Loucy (cell line): ENCODE data around the gene TTC16.

Source experiments
- H2AFZ ChIP-seq: fragments of 200-600 bp; sonication (generic); 2 replicates; pipeline ENCODE4 v1.6.0; 2016; ENCODE audit warnings: antibody characterized with exemption, mild to moderate bottlenecking, low read length, moderate library complexity
- H3F3A ChIP-seq: fragments of 200-600 bp; 2 replicates; pipeline ENCODE4 v1.6.0; 2016; ENCODE audit warnings: antibody characterized with exemption, low read depth, mild to moderate bottlenecking
- H3K27me3 ChIP-seq: fragments of 200-600 bp; sonication (generic); 2 replicates; pipeline ENCODE4 v1.6.1; 2014; ENCODE audit warnings: low read length, mild to moderate bottlenecking; ENCODE audit not compliant: insufficient read depth, poor library complexity, severe bottlenecking
- H3K36me3 ChIP-seq: fragments of 200-600 bp; sonication (generic); 2 replicates; pipeline ENCODE4 v1.6.1; 2016; ENCODE audit warnings: low read length; ENCODE audit not compliant: insufficient read depth
- H3K4me1 ChIP-seq: fragments of 200-600 bp; sonication (generic); 2 replicates; pipeline ENCODE4 v1.5.1; 2014; ENCODE audit warnings: low read length, mild to moderate bottlenecking; ENCODE audit not compliant: insufficient read depth, poor library complexity, severe bottlenecking
- H3K4me2 ChIP-seq: fragments of 200-600 bp; sonication (generic); 2 replicates; pipeline ENCODE4 v1.6.0; 2014; ENCODE audit warnings: antibody characterized with exemption, low read length, low read depth, mild to moderate bottlenecking; ENCODE audit not compliant: poor library complexity, severe bottlenecking
- H3K4me3 ChIP-seq: fragments of 200-600 bp; sonication (generic); 2 replicates; pipeline ENCODE4 v1.5.1; 2014; ENCODE audit warnings: low read length, mild to moderate bottlenecking, mixed read lengths; ENCODE audit not compliant: poor library complexity, severe bottlenecking
- H3K79me2 ChIP-seq: fragments of 200-600 bp; sonication (generic); 2 replicates; pipeline ENCODE4 v1.6.1; 2014; ENCODE audit warnings: low read length; ENCODE audit not compliant: insufficient read depth
- H3K9ac ChIP-seq: fragments of 200-600 bp; sonication (generic); 2 replicates; pipeline ENCODE4 v1.6.0; 2014; ENCODE audit warnings: mild to moderate bottlenecking, low read depth, low read length, moderate library complexity; ENCODE audit not compliant: poor library complexity, severe bottlenecking
- H3K9me2 ChIP-seq: fragments of 200-600 bp; sonication (generic); replicated peaks from 2 replicates; pipeline ENCODE4 v1.6.1; 2016; ENCODE audit warnings: low read depth, low read length, mixed read lengths
- H3K9me3 ChIP-seq: fragments of 200-600 bp; sonication (generic); 2 replicates; pipeline ENCODE4 v1.6.1; 2014; ENCODE audit warnings: mild to moderate bottlenecking, antibody characterized with exemption, low read length, low read depth; ENCODE audit not compliant: insufficient read depth
- H4K20me1 ChIP-seq: fragments of 200-600 bp; sonication (generic); 2 replicates; pipeline ENCODE4 v1.6.0; 2014; ENCODE audit warnings: antibody characterized with exemption, low read length, mild to moderate bottlenecking; ENCODE audit not compliant: insufficient read depth, poor library complexity, severe bottlenecking
- EZH2phosphoT487 ChIP-seq: fragments of 200-600 bp; IDR thresholded peaks from 2 replicates; pipeline ENCODE4 v1.6.1; 2018; ENCODE audit warnings: antibody characterized with exemption, mild to moderate bottlenecking, moderate library complexity, borderline replicate concordance
- TF ChIP-seq, protein P1 (sequence below): fragments of 200-600 bp; sonication (generic); conservative IDR thresholded peaks from 2 replicates; pipeline ENCODE4 v1.5.1; 2014; ENCODE audit warnings: mild to moderate bottlenecking, antibody characterized with exemption, low read length

Gene TTC16

DNA sequence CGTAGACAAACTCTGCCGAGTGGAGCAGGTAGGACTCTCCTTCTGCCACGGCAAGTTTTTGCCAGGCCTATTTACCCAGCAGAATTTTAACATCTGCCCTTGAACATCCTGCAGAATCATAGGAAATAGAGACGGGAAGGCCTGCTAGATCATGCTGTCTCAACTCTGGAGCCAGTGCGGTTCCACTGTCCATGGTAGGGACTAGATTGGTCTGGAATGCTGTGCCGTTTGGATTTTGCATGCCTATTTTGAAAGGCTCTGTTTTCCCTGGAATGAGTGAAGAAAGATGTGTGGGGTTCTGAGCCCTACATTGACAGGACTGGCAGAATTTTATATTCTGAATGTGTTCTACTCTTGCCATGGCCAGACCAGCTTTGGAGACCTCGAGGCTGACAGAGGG lies 42.6 kb upstream of the TTC16 start:
- no peak overlapping the region for H3K4me3 ChIP-seq
- no peaks in the 10 kb centered on the region for H3K79me2 ChIP-seq
- H2AFZ ChIP-seq = no peak overlapping the region
- no peaks in the 10 kb centered on the region for H4K20me1 ChIP-seq
- H3F3A ChIP-seq = no peaks in the 10 kb centered on the region
- H3K9ac ChIP-seq = no peak overlapping the region
- no peaks in the 10 kb centered on the region for H3K9me2 ChIP-seq
- no peak overlapping the region for H3K4me2 ChIP-seq
- peaks cover 41% of the 10 kb centered on the region; the same call in 1 of the 2 replicates for H3K36me3 ChIP-seq
- H3K4me1 ChIP-seq = no peaks in the 10 kb centered on the region
- no peaks in the 10 kb centered on the region for H3K27me3 ChIP-seq
- TF ChIP-seq, protein P1, sequence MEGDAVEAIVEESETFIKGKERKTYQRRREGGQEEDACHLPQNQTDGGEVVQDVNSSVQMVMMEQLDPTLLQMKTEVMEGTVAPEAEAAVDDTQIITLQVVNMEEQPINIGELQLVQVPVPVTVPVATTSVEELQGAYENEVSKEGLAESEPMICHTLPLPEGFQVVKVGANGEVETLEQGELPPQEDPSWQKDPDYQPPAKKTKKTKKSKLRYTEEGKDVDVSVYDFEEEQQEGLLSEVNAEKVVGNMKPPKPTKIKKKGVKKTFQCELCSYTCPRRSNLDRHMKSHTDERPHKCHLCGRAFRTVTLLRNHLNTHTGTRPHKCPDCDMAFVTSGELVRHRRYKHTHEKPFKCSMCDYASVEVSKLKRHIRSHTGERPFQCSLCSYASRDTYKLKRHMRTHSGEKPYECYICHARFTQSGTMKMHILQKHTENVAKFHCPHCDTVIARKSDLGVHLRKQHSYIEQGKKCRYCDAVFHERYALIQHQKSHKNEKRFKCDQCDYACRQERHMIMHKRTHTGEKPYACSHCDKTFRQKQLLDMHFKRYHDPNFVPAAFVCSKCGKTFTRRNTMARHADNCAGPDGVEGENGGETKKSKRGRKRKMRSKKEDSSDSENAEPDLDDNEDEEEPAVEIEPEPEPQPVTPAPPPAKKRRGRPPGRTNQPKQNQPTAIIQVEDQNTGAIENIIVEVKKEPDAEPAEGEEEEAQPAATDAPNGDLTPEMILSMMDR = no peak
- TF ChIP-seq EZH2phosphoT487 = no peak
- H3K9me3 ChIP-seq = no peaks in the 10 kb centered on the region

DNA sequence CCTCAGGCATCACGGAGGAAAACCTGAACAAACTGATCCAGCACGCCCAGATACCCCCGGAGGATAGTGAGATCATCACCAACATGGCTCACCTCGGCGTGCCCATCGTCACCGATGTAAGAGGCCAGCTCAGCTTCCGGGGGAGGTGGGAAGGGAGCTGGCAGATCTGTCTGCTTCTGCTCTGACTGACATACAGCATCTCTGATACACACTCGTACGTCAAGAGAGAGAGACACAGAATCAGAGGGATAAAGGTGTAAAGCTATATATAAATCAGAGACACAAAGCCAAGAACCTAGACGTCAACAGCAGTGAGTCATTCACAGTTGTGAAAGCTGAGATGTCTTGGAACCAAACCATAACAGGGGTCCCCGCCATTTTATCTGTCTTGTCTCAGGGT lies 39.2 kb upstream of the TTC16 start:
- Histone ChIP-seq H3K4me2 (no peak overlapping the region), H4K20me1 (no peaks in the 10 kb centered on the region), H3K9me3 (no peaks in the 10 kb centered on the region), H3K79me2 (no peaks in the 10 kb centered on the region), H2AFZ (no peak overlapping the region), H3K9ac (no peak overlapping the region), H3K36me3 (peaks cover 57% of the 10 kb centered on the region; the same call in 1 of the 2 replicates), H3K4me3 (no peak overlapping the region), H3F3A (no peaks in the 10 kb centered on the region), H3K9me2 (no peaks in the 10 kb centered on the region), H3K27me3 (no peaks in the 10 kb centered on the region), H3K4me1 (no peaks in the 10 kb centered on the region)
- TF ChIP-seq, protein P1 = no peak
- TF ChIP-seq EZH2phosphoT487 = no peak

DNA sequence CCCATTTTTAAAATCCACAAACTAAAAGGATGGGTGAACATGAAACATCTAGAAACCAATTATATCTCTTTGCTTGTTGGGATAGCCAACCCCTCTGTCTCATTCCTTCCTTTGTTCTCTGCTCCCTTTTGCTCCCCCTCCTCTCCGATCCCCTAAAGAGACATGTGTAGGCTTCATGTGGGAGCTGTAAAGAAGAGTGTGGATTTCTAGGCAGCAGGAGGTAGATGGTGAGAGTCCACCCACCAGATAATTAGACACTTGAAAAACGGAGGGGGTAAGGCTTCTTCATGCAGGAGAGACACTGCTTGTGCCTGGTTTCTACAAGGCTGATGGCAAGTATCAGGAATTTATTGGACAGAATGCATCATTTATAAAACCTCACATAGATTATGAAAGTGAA lies 36.4 kb upstream of the TTC16 start:
- H3K4me3 ChIP-seq = no peak overlapping the region
- no peaks in the 10 kb centered on the region for H4K20me1 ChIP-seq
- no peaks in the 10 kb centered on the region for H3K9me2 ChIP-seq
- H3K4me2 ChIP-seq = no peak overlapping the region
- H3K79me2 ChIP-seq = no peaks in the 10 kb centered on the region
- no peaks in the 10 kb centered on the region for H3K4me1 ChIP-seq
- no peaks in the 10 kb centered on the region for H3K27me3 ChIP-seq
- no peak overlapping the region for H3K9ac ChIP-seq
- peaks cover 62% of the 10 kb centered on the region; the same call in 1 of the 2 replicates for H3K36me3 ChIP-seq
- TF ChIP-seq EZH2phosphoT487 = no peak
- TF ChIP-seq, protein P1 = no peak
- no peaks in the 10 kb centered on the region for H3F3A ChIP-seq
- H3K9me3 ChIP-seq = no peaks in the 10 kb centered on the region
- no peak overlapping the region for H2AFZ ChIP-seq
